HT1080 (cell line): Measurements from ENCODE around the gene PLPPR3. TPM values are rescaled to one million over a fixed set of nuclear protein-coding genes. Genes with fewer than 3 reads are reported as not detected.

Experiments
- DNase-seq: peaks from one replicate; pipeline ENCODE4 v3.0.0-alpha.2; 2015; ENCODE audit warnings: low read depth
- polyA plus RNA-seq, 2 experiments: library from polyadenylated mRNA; depleted of rRNA; stranded (reverse); fragments of >200 nt; gene quantifications; 2 replicates each; pipeline ENCODE4 v1.2.3, GENCODE V29; 2015
- total RNA-seq: library from RNA; depleted of rRNA; stranded (reverse); fragments of >200 nt; shearing (Covaris generic); gene quantifications from 2 replicates; pipeline ENCODE4 v1.2.3, GENCODE V29; 2014; rRNA removed

The PLPPR3 gene
- total RNA-seq, result 0.30 TPM in 1 of 2 replicates, not detected in the other
- 0.73 and 1.1 TPM in 2 replicates for polyA plus RNA-seq (2015; cell fraction: cytosol; rRNA removed)
- 0.72 and 0.83 TPM in 2 replicates for polyA plus RNA-seq (2015; cell fraction: nucleus; rRNA removed)

- DNase-seq, result no peak
Measured at GRCh38 chr19:821825-822503, at the start of gene PLPPR3. Gene PLPPR3, minus strand, starts transcription at chr19:821955. Its CDS starts 396 bp downstream, at chr19:821559.

GRCh38 chr19:870963-871401 is 49.2 kb upstream of the PLPPR3 start:
- no peak for DNase-seq

GRCh38 chr19:870314-870713 is 48.6 kb upstream of the PLPPR3 start:
- no peak for DNase-seq

GRCh38 chr19:869245-870177 is 47.8 kb upstream of the PLPPR3 start:
- DNase-seq, result peak; percentile 83

GRCh38 chr19:868458-869244 is 46.9 kb upstream of the PLPPR3 start:
- DNase-seq, result no peak

- no peak for DNase-seq
Measured at GRCh38 chr19:867855-868457, 46.2 kb upstream of the PLPPR3 start.

- DNase-seq, result no peak
Measured at GRCh38 chr19:867301-867793, 45.6 kb upstream of the PLPPR3 start.

- no peak for DNase-seq
Measured at GRCh38 chr19:866769-867300, 45.1 kb upstream of the PLPPR3 start.

- DNase-seq, result no peak
Measured at GRCh38 chr19:863315-863620, 41.5 kb upstream of the PLPPR3 start.

- DNase-seq, result no peak
Measured at GRCh38 chr19:862581-863314, 41.0 kb upstream of the PLPPR3 start.

GRCh38 chr19:861756-862580 is 40.2 kb upstream of the PLPPR3 start:
- no peak for DNase-seq

- DNase-seq, result no peak
Measured at GRCh38 chr19:861141-861755, 39.5 kb upstream of the PLPPR3 start.

GRCh38 chr19:858868-859843 is 37.4 kb upstream of the PLPPR3 start, which contains the start of gene CFD:
Gene CFD, plus strand, starts transcription at chr19:859664. Its CDS starts 26 bp downstream, at chr19:859690.
- no peak for DNase-seq

GRCh38 chr19:858284-858683 is 36.5 kb upstream of the PLPPR3 start:
- no peak for DNase-seq

GRCh38 chr19:855566-856120 is 33.9 kb upstream of the PLPPR3 start:
- no peak for DNase-seq

GRCh38 chr19:855142-855541 is 33.4 kb upstream of the PLPPR3 start:
- DNase-seq, result no peak

GRCh38 chr19:854549-854948 is 32.8 kb upstream of the PLPPR3 start:
- DNase-seq, result no peak
